HepG2 (cell line): Measurements from ENCODE around the gene CTCF. TPM values are rescaled to one million over a fixed set of nuclear protein-coding genes. Genes with fewer than 3 reads are reported as not detected.

ENCODE experiments used
- ATAC-seq: fragments of 200-7000 bp; cut with Tn5 transposase; 3 replicates; pipeline ENCODE4 v1.9.1; 2020; ENCODE audit warnings: mild to moderate bottlenecking, moderate library complexity
- BruUV-seq: library from RNA; stranded (reverse); fragments of 400-500 nt; replicated peaks from 2 replicates; lab custom pipeline; 2021; lab: Mats Ljungman, UMichigan
- CTCF ChIA-PET: fragments of 300-600 bp; formaldehyde crosslinking; extraction: SDS; loops from one replicate; lab custom pipeline; 2021; ENCODE audit warnings: low total read pairs, inconsistent platforms, low intra/inter-chr PET ratio; lab: Yijun Ruan, JAX
- POLR2A ChIA-PET: fragments of 350-600 bp; sonication (Branson Sonifier 250); formaldehyde crosslinking; loops from one replicate; lab custom pipeline; 2020; ENCODE audit warnings: antibody characterized with exemption, inconsistent platforms; lab: Yijun Ruan, JAX
- DNase-seq: peaks from one replicate; pipeline ENCODE4 v3.0.0-alpha.2; 2015; ENCODE audit warnings: low spot score
- FAIRE-seq: peaks from 3 replicates; lab custom pipeline; 2011; peaks lifted over from hg19 to GRCh38; lab: Jason Lieb, UNC
- H2AFZ ChIP-seq: one replicate; pipeline ENCODE4 v1.6.1; 2011; ENCODE audit warnings: low read length, inconsistent platforms
- H3K27ac ChIP-seq: fragments of 300-600 bp; 3 replicates; pipeline ENCODE4 v1.8.0; 2011; ENCODE audit warnings: mixed run types, mild to moderate bottlenecking, mixed read lengths, low read length, inconsistent platforms; ENCODE audit not compliant: insufficient read depth; ENCODE audit errors: extremely low read length
- H3K27me3 ChIP-seq, 2 experiments: fragments of 200-600 bp in 1 of 2; 2 replicates in 1 of 2; 3 replicates in 1 of 2; pipeline versions ENCODE4 v1.6.0 to v1.8.0; 2011; ENCODE audit warnings: low read length in 2 of 2, mild to moderate bottlenecking in 2 of 2, moderate library complexity in 2 of 2, inconsistent platforms in 1 of 2; ENCODE audit not compliant: insufficient read depth in 2 of 2, control insufficient read depth in 1 of 2
- H3K36me3 ChIP-seq, 2 experiments: fragments of 200-600 bp in 1 of 2; replicated peaks in 1 of 2; 2 replicates in 1 of 2; 3 replicates in 1 of 2; pipeline versions ENCODE4 v1.5.1 to v1.8.0; 2011; ENCODE audit warnings: low read length in 2 of 2, inconsistent platforms in 1 of 2; ENCODE audit not compliant: insufficient read depth in 2 of 2, control insufficient read depth in 1 of 2
- H3K4me1 ChIP-seq: 2 replicates; pipeline ENCODE4 v1.5.1; 2012; ENCODE audit warnings: low read length, inconsistent platforms; ENCODE audit not compliant: insufficient read depth
- H3K4me2 ChIP-seq: 2 replicates; pipeline ENCODE4 v1.6.0; 2011; ENCODE audit warnings: low read depth, low read length, inconsistent platforms
- H3K4me3 ChIP-seq, 3 experiments: fragments of 200-600 bp in 1 of 3; sonication (generic), shearing (Covaris generic) in 1 of 3; replicated peaks in 1 of 3; 2 replicates each; pipeline ENCODE4 v1.5.1; 2011 to 2016; ENCODE audit warnings: low read length in 3 of 3, inconsistent platforms in 2 of 3, low read depth in 2 of 3, mild to moderate bottlenecking in 2 of 3, control low read depth in 1 of 3, mixed read lengths in 1 of 3; ENCODE audit not compliant: insufficient read depth in 1 of 3
- H3K79me2 ChIP-seq: one replicate; pipeline ENCODE4 v1.6.1; 2011; ENCODE audit warnings: low read length, inconsistent platforms; ENCODE audit not compliant: insufficient read depth
- H3K9ac ChIP-seq: 2 replicates; pipeline ENCODE4 v1.6.0; 2011; ENCODE audit warnings: mild to moderate bottlenecking, low read depth, low read length, inconsistent platforms; ENCODE audit not compliant: insufficient read depth
- H3K9me3 ChIP-seq: 2 replicates; pipeline ENCODE4 v1.5.1; 2012; ENCODE audit warnings: mild to moderate bottlenecking, low read length
- H4K20me1 ChIP-seq: 2 replicates; pipeline ENCODE4 v1.6.0; 2011; ENCODE audit warnings: inconsistent platforms, mild to moderate bottlenecking, low read length, moderate library complexity; ENCODE audit not compliant: insufficient read depth
- BORCS8-MEF2B ChIP-seq: sonication (generic); formaldehyde crosslinking; IDR thresholded peaks from 2 replicates; pipeline ENCODE4 v1.8.0; 2022; ENCODE audit warnings: mild to moderate bottlenecking, missing genetic modification reagents
- CENPT ChIP-seq: sonication (generic); formaldehyde crosslinking; IDR thresholded peaks from 2 replicates; pipeline ENCODE4 v1.8.0; 2022; ENCODE audit warnings: low read depth, mild to moderate bottlenecking, moderate library complexity, missing genetic modification reagents
- ERF ChIP-seq: IDR thresholded peaks from 2 replicates; pipeline ENCODE4 v1.6.1; 2018; ENCODE audit warnings: missing biosample characterization, missing genetic modification reagents
- HNF4A ChIP-seq: sonication (generic); formaldehyde crosslinking; IDR thresholded peaks from 2 replicates; pipeline ENCODE4 v1.4.0; 2020; ENCODE audit warnings: missing genetic modification reagents
- HNRNPL ChIP-seq: fragments of 200-400 bp; formaldehyde crosslinking; IDR thresholded peaks from 2 replicates; pipeline ENCODE4 v1.6.1; 2017; ENCODE audit warnings: mild to moderate bottlenecking, low read depth, low read length
- MAFF ChIP-seq: IDR thresholded peaks from 2 replicates; pipeline ENCODE4 v1.6.1; 2011; ENCODE audit warnings: low read depth, low read length, improper control_type of control experiment
- MAZ ChIP-seq, 2 experiments: sonication (generic) in 1 of 2; formaldehyde crosslinking in 1 of 2; IDR thresholded peaks; 2 replicates each; pipeline versions ENCODE4 v1.5.0 to v1.6.1; 2012 to 2020; ENCODE audit warnings: low read depth in 2 of 2, mild to moderate bottlenecking in 2 of 2, borderline replicate concordance in 1 of 2, improper control_type of control experiment in 1 of 2, low read length in 1 of 2, missing genetic modification reagents in 1 of 2, moderate library complexity in 1 of 2
- RFX5 ChIP-seq: IDR thresholded peaks from 2 replicates; pipeline ENCODE4 v1.6.1; 2011; ENCODE audit warnings: low read depth, low read length, improper control_type of control experiment
- ZBTB42 ChIP-seq: sonication (generic); formaldehyde crosslinking; IDR thresholded peaks from 2 replicates; pipeline ENCODE4 v1.5.0; 2020; ENCODE audit warnings: mild to moderate bottlenecking, missing genetic modification reagents
- ZEB1 ChIP-seq: IDR thresholded peaks from 2 replicates; pipeline ENCODE4 v1.6.1; 2012; ENCODE audit warnings: mild to moderate bottlenecking, low read depth, inconsistent platforms; ENCODE audit not compliant: insufficient replicate concordance
- ZKSCAN8 ChIP-seq: IDR thresholded peaks from 2 replicates; pipeline ENCODE4 v1.6.1; 2016; ENCODE audit warnings: borderline replicate concordance, missing genetic modification reagents, missing compliant biosample characterization
- ZNF24 ChIP-seq: fragments of 450-650 bp; IDR thresholded peaks from 2 replicates; pipeline ENCODE4 v1.6.1; 2017; ENCODE audit warnings: antibody characterized with exemption, mild to moderate bottlenecking
- ZNF350 ChIP-seq: sonication (generic); formaldehyde crosslinking; IDR thresholded peaks from 2 replicates; pipeline ENCODE4 v1.4.0; 2020; ENCODE audit warnings: mild to moderate bottlenecking, low read depth, missing genetic modification reagents, borderline replicate concordance
- ZNF777 ChIP-seq: sonication (generic); formaldehyde crosslinking; IDR thresholded peaks from 2 replicates; pipeline ENCODE4 v1.4.0; 2020; ENCODE audit warnings: missing genetic modification reagents
- ZNF878 ChIP-seq: sonication (generic); formaldehyde crosslinking; IDR thresholded peaks from 2 replicates; pipeline ENCODE4 v1.8.1; 2023; ENCODE audit warnings: mild to moderate bottlenecking, missing genetic modification reagents, moderate library complexity
- WGBS: methylation state at CpG from one replicate; pipeline ENCODE4 v1.1.6; 2017; ENCODE audit warnings: low lambda C conversion rate; 5-methylcytosine and 5-hydroxymethylcytosine counted together
- in situ Hi-C: cut with HindIII; loops from 2 replicates; pipeline ENCODE4 v1.10.0; 2017; ENCODE audit warnings: low pct_unique_long_range_greater_than_20kb; ENCODE audit not compliant: extremely low pct_ligation_motif_present
- intact Hi-C: fragments of 100-400 bp; cut with micrococcal nuclease; formaldehyde crosslinking; loops from one replicate; pipeline ENCODE4 v1.10.0; 2022; ENCODE audit not compliant: unreplicated experiment
- polyA plus RNA-seq, 8 experiments: library from polyadenylated mRNA; depleted of rRNA in 3 of 8; stranded (reverse) in 7 of 8; unstranded in 1 of 8; fragments of >200 nt; fragmentation: Illumina TruSeq in 4 of 8; extraction: Trizol in 4 of 8; gene quantifications; 2 replicates each; pipeline versions ENCODE4 v1.2.1 to v1.2.3, GENCODE V29; 2011 to 2016; ENCODE audit warnings: low read depth in 4 of 8, missing spikeins in 1 of 8, mixed read lengths in 1 of 8; ENCODE audit not compliant: insufficient read depth in 1 of 8
- total RNA-seq, 5 experiments: library from RNA; depleted of rRNA; stranded (reverse); fragments of >200 nt; fragmentation: Illumina TruSeq; extraction: Trizol; gene quantifications; 2 replicates each; pipeline ENCODE4 v1.2.3, GENCODE V29; 2016; ENCODE audit warnings: low read depth in 1 of 5
- TF ChIP-seq, protein P1 (sequence below): IDR thresholded peaks from 2 replicates; pipeline ENCODE4 v1.6.1; 2016; ENCODE audit warnings: low read depth, missing genetic modification reagents, missing compliant biosample characterization
- TF ChIP-seq, protein P2 (sequence below): sonication (generic); formaldehyde crosslinking; IDR thresholded peaks from 2 replicates; pipeline ENCODE4 v1.4.0; 2020; ENCODE audit warnings: missing genetic modification reagents

Gene CTCF
- total and polyA plus RNA-seq, 2 of the 13 experiments (the other 11 are each of a cell fraction or from before 2014, with no cell fraction given), result 19.5 to 37.5 TPM

DNA sequence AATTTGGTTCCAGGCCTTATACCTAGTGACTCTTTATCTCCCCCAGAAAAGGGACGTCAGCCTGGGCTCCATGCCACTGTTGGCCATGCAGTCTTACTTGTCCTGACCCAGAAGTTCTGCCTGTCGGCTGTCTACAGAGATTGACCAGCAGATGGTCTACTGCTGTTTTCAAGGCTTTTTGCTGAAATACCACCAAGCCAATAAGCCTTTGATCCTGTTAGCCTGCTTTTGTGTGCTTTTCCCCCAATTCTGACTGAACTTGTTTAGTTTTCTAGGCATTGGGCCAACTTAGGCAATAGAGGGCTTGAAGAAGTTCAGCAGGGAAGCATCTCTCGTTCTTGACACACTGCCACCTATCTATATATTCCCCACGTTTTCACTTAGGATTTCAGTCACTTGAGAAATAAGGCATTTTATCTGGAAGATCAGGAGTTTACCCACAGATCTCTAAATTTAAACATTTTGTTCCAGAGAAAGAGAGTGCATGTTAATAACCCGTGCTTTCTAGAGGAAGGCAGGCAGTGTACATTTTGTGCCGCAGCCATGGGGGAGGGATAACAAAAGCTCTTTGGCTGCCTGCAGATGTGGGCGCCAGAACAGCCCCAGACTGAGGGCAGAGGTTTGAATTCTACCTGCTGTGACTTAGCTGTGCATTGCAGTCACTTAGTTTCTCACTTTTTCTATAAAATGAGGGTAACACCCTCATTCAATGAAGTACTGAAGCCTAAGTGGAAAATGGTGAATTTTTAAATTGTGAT, 70.3 kb downstream of the CTCF start (continued):
- TF ChIP-seq MAFF (no peak), ERF (CRISPR knock-in tag) (no peak), ZKSCAN8 (CRISPR knock-in tag) (no peak), ZNF350 (CRISPR knock-in tag) (no peak), MAZ (IDR thresholded peaks at IDR 0.05; ENCODE audit: borderline replicate concordance, low read depth, low read length) (no peak), MAZ (CRISPR knock-in tag; IDR thresholded peaks at IDR 0.05; ENCODE audit: low read depth) (no peak), HNF4A (peak; percentile 34), HNRNPL (no peak), ZNF878 (CRISPR knock-in tag) (no peak), CENPT (no peak)

DNA sequence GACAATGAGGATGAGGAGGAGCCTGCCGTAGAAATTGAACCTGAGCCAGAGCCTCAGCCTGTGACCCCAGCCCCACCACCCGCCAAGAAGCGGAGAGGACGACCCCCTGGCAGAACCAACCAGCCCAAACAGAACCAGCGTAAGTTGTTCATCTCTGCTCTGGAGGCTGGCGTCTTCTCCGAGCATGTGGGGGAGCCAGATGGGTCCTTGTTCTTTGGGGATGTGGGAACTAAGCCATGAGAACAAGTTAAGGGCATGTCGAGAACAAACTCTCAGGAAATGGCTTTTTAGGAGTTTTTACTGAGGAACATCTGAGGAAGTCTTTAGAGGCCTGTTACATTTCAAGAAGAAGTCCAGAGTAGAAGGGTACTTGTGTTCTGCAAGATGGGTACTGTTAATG, 74.4 kb downstream of the CTCF start:
- POLR2A ChIA-PET, result no interaction called here
- no peak for TF ChIP-seq ZNF777 (CRISPR knock-in tag)
- no peak for TF ChIP-seq RFX5
- TF ChIP-seq, protein P1, sequence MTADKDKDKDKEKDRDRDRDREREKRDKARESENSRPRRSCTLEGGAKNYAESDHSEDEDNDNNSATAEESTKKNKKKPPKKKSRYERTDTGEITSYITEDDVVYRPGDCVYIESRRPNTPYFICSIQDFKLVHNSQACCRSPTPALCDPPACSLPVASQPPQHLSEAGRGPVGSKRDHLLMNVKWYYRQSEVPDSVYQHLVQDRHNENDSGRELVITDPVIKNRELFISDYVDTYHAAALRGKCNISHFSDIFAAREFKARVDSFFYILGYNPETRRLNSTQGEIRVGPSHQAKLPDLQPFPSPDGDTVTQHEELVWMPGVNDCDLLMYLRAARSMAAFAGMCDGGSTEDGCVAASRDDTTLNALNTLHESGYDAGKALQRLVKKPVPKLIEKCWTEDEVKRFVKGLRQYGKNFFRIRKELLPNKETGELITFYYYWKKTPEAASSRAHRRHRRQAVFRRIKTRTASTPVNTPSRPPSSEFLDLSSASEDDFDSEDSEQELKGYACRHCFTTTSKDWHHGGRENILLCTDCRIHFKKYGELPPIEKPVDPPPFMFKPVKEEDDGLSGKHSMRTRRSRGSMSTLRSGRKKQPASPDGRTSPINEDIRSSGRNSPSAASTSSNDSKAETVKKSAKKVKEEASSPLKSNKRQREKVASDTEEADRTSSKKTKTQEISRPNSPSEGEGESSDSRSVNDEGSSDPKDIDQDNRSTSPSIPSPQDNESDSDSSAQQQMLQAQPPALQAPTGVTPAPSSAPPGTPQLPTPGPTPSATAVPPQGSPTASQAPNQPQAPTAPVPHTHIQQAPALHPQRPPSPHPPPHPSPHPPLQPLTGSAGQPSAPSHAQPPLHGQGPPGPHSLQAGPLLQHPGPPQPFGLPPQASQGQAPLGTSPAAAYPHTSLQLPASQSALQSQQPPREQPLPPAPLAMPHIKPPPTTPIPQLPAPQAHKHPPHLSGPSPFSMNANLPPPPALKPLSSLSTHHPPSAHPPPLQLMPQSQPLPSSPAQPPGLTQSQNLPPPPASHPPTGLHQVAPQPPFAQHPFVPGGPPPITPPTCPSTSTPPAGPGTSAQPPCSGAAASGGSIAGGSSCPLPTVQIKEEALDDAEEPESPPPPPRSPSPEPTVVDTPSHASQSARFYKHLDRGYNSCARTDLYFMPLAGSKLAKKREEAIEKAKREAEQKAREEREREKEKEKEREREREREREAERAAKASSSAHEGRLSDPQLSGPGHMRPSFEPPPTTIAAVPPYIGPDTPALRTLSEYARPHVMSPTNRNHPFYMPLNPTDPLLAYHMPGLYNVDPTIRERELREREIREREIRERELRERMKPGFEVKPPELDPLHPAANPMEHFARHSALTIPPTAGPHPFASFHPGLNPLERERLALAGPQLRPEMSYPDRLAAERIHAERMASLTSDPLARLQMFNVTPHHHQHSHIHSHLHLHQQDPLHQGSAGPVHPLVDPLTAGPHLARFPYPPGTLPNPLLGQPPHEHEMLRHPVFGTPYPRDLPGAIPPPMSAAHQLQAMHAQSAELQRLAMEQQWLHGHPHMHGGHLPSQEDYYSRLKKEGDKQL, result no peak
- TF ChIP-seq, protein P2, sequence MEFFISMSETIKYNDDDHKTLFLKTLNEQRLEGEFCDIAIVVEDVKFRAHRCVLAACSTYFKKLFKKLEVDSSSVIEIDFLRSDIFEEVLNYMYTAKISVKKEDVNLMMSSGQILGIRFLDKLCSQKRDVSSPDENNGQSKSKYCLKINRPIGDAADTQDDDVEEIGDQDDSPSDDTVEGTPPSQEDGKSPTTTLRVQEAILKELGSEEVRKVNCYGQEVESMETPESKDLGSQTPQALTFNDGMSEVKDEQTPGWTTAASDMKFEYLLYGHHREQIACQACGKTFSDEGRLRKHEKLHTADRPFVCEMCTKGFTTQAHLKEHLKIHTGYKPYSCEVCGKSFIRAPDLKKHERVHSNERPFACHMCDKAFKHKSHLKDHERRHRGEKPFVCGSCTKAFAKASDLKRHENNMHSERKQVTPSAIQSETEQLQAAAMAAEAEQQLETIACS (CRISPR knock-in tag), result no peak
- TF ChIP-seq ZBTB42 (CRISPR knock-in tag), result no peak
- TF ChIP-seq BORCS8-MEF2B, result no peak
- no peak for TF ChIP-seq ZEB1
- TF ChIP-seq ZNF24, result no peak

More for the DNA sequence above, 74.4 kb downstream of the CTCF start:
- Histone ChIP-seq H3K9me3 (no peaks in the 10 kb centered on the region), H4K20me1 (no peaks in the 10 kb centered on the region; the same call in 1 of the 2 replicates), H3K27ac (no peak overlapping the region), H2AFZ (no peak overlapping the region), H3K4me2 (no peak overlapping the region), H3K4me3 (no peak overlapping the region), H3K9ac (no peak overlapping the region), H3K4me1 (peaks cover 20% of the 10 kb centered on the region), H3K36me3 (peaks cover 22 to 69% of the 10 kb centered on the region in 2 experiments), H3K79me2 (no peaks in the 10 kb centered on the region), H3K27me3 (no peaks in the 10 kb centered on the region)
- ATAC-seq, result no peak
- intact Hi-C loops (no loop called here), in situ Hi-C loops (no loop called here)
- no peak for DNase-seq
- no peak for FAIRE-seq
- no TSS peak for BruUV-seq
- CTCF ChIA-PET, result no interaction called here
- WGBS, result 98% methylated on average over 8 of the region's 8 CpGs
